MV-4-11 (cell line): ENCODE results near the gene KLHL17.

Experiments used
- DNase-seq: peaks from one replicate; lab custom pipeline; 2025; lab: John Stamatoyannopoulos, UW

Gene KLHL17

GRCh38 chr1:923131-923990 lies 37.0 kb upstream of the KLHL17 start, which contains the start of gene SAMD11:
TSS of gene SAMD11 (plus strand) at chr1:923923. CDS start at chr1:924432, 509 bp downstream.
- DNase-seq, result peak; percentile 28

GRCh38 chr1:923991-924655 lies 36.3 kb upstream of the KLHL17 start:
- DNase-seq, result no peak

- DNase-seq, result no peak
Observed at GRCh38 chr1:924656-925560, 35.5 kb upstream of the KLHL17 start.

GRCh38 chr1:925561-926421 lies 34.6 kb upstream of the KLHL17 start:
- DNase-seq, result no peak

GRCh38 chr1:927234-927633 lies 33.1 kb upstream of the KLHL17 start:
- no peak for DNase-seq

- no peak for DNase-seq
Observed at GRCh38 chr1:927748-928147, 32.6 kb upstream of the KLHL17 start.

- DNase-seq, result no peak
Observed at GRCh38 chr1:928825-929661, 31.3 kb upstream of the KLHL17 start.

- no peak for DNase-seq
Observed at GRCh38 chr1:929712-930632, 30.4 kb upstream of the KLHL17 start.

- DNase-seq, result no peak
Observed at GRCh38 chr1:930633-931138, 29.7 kb upstream of the KLHL17 start.

- no peak for DNase-seq
Observed at GRCh38 chr1:931380-932172, 28.8 kb upstream of the KLHL17 start.

- no peak for DNase-seq
Observed at GRCh38 chr1:932173-932510, 28.2 kb upstream of the KLHL17 start.

- no peak for DNase-seq
Observed at GRCh38 chr1:932776-933602, 27.4 kb upstream of the KLHL17 start.

- DNase-seq, result no peak
Observed at GRCh38 chr1:933603-933940, 26.8 kb upstream of the KLHL17 start.

GRCh38 chr1:934991-935750 lies 25.2 kb upstream of the KLHL17 start:
- no peak for DNase-seq

GRCh38 chr1:935751-936231 lies 24.6 kb upstream of the KLHL17 start:
- DNase-seq, result no peak

GRCh38 chr1:936348-937264 lies 23.8 kb upstream of the KLHL17 start:
- DNase-seq, result no peak
